CD4-positive, alpha-beta memory T cell (primary cell): ENCODE results near the gene UTP25. TPM values are rescaled to one million over a fixed set of nuclear protein-coding genes. Genes with fewer than 3 reads are reported as not detected.
"Not testable (repeated sequence)": the region's sequence is repeated elsewhere in the genome, so short reads cannot be mapped to it uniquely, and the experiment has no call there.

ENCODE experiments used
- CTCF ChIA-PET: fragments of 350-600 bp; sonication (Branson Sonifier 250); formaldehyde crosslinking; loops from one replicate; lab custom pipeline; 2021; ENCODE audit warnings: inconsistent platforms; ENCODE audit not compliant: partially characterized antibody; lab: Charles Lee
- POLR2A ChIA-PET: fragments of 350-600 bp; sonication (Branson Sonifier 250); formaldehyde crosslinking; loops from one replicate; lab custom pipeline; 2021; ENCODE audit not compliant: partially characterized antibody; lab: Charles Lee
- DNase-seq, 5 donors: peaks; one replicate each; pipeline versions ENCODE4 v3.0.0 to v3.0.0-alpha.2; 2020 to 2022; ENCODE audit warnings: mixed read lengths in 1 of 5
- H3K27ac ChIP-seq: one replicate; pipeline ENCODE4 v1.7.0; 2013; ENCODE audit warnings: low read depth, low read length
- H3K27me3 ChIP-seq: 2 replicates; pipeline ENCODE4 v1.7.0; 2013; ENCODE audit warnings: mild to moderate bottlenecking, low read length, moderate library complexity; ENCODE audit not compliant: insufficient read depth
- H3K36me3 ChIP-seq: 2 replicates; pipeline ENCODE4 v1.7.0; 2013; ENCODE audit warnings: mild to moderate bottlenecking, low read length, moderate library complexity; ENCODE audit not compliant: insufficient read depth
- H3K4me1 ChIP-seq: 2 replicates; pipeline ENCODE4 v1.7.0; 2013; ENCODE audit warnings: mild to moderate bottlenecking, low read length, moderate library complexity; ENCODE audit not compliant: insufficient read depth
- H3K4me3 ChIP-seq, 2 donors: one replicate each; pipeline ENCODE4 v1.7.0; 2013; ENCODE audit warnings: low read length in 2 of 2, mild to moderate bottlenecking in 1 of 2
- H3K9me3 ChIP-seq, 2 donors: one replicate each; pipeline ENCODE4 v1.7.0; 2013; ENCODE audit warnings: low read length in 2 of 2, control low read depth in 1 of 2; ENCODE audit not compliant: control insufficient read depth in 1 of 2
- H3K27ac Mint-ChIP-seq, 7 donors: one replicate each; pipeline ENCODE4 v1.8.0; 2020 to 2021; ENCODE audit warnings: mixed read lengths in 7 of 7, mild to moderate bottlenecking in 6 of 7, inconsistent platforms in 3 of 7, moderate library complexity in 3 of 7
- H3K27me3 Mint-ChIP-seq, 2 donors: one replicate each; pipeline ENCODE4 v1.8.0; 2020 to 2021; ENCODE audit warnings: mixed read lengths in 2 of 2
- H3K36me3 Mint-ChIP-seq, 2 donors: one replicate each; pipeline ENCODE4 v1.8.0; 2020 to 2021; ENCODE audit warnings: mixed read lengths in 2 of 2, inconsistent platforms in 1 of 2, mild to moderate bottlenecking in 1 of 2
- H3K4me1 Mint-ChIP-seq, 4 donors: one replicate each; pipeline ENCODE4 v1.8.0; 2020 to 2021; ENCODE audit warnings: mixed read lengths in 4 of 4, mild to moderate bottlenecking in 1 of 4
- H3K4me3 Mint-ChIP-seq, 8 donors: one replicate each; pipeline ENCODE4 v1.8.0; 2020 to 2021; ENCODE audit warnings: mixed read lengths in 8 of 8, mild to moderate bottlenecking in 7 of 8, moderate library complexity in 6 of 8, inconsistent platforms in 3 of 8
- H3K9me3 Mint-ChIP-seq, 8 donors: one replicate each; pipeline ENCODE4 v1.8.0; 2020 to 2021; ENCODE audit warnings: mixed read lengths in 8 of 8, mild to moderate bottlenecking in 5 of 8, inconsistent platforms in 3 of 8, moderate library complexity in 1 of 8
- intact Hi-C: fragments of 100-400 bp; cut with micrococcal nuclease; formaldehyde crosslinking; loops from one replicate; pipeline ENCODE4 v1.15.1; 2023
- polyA plus RNA-seq, 2 donors: library from polyadenylated mRNA; unstranded; fragments of 300-500 nt; fragmentation: Illumina TruSeq; gene quantifications; one replicate each; pipeline ENCODE4 v1.2.3, GENCODE V29; 2021
- total RNA-seq, 2 experiments: library from RNA; stranded (reverse); gene quantifications; one replicate each; pipeline ENCODE4 v1.2.3, GENCODE V29; 2021

Gene UTP25
- total and polyA plus RNA-seq, 4 experiments from 2014 or later, result 3.7 to 13.6 (median 9.4) TPM

DNA sequence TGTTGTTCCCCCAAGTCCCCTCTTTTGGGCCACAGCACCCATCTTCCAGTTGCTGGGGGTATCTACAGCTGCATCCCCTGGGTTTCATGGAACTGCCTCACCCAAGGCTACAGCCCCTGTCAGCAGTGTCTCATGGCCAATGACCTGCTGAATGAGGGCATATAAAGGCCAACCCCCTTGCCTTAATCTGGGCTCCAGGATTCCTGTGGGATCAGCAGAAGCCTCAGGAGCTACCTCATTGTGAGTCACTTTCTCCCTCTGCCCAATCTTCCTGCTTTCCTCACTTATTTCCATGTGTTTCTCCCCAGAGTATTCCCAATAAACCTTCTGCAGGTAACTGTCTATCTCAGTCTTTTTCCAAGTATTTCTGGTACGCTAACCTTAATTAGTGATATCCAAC, 73.0 kb downstream of the UTP25 start:
- CTCF ChIA-PET, result interaction anchor here (0.9 kb wide), 1 partner anchor 41 kb away, joined by 4 read pairs; no protein-coding TSS in a partner anchor
- peaks cover 0 to 5% (median 0%) of the 10 kb centered on the region in 8 donors for H3K9me3 Mint-ChIP-seq
- H3K27me3 Mint-ChIP-seq, result peaks cover 0 to 6% of the 10 kb centered on the region in 2 donors
- DNase-seq, result no peak
- peaks cover 3 to 6% (median 5%) of the 10 kb centered on the region in 4 donors for H3K4me1 Mint-ChIP-seq
- H3K36me3 Mint-ChIP-seq, result no peaks in the 10 kb centered on the region
- Histone ChIP-seq H3K9me3 (no peaks in the 10 kb centered on the region), H3K36me3 (no peaks in the 10 kb centered on the region), H3K27me3 (no peaks in the 10 kb centered on the region), H3K27ac (no peak overlapping the region), H3K4me3 (no peak overlapping the region), H3K4me1 (no peaks in the 10 kb centered on the region)
- H3K27ac Mint-ChIP-seq, result no peak overlapping the region
- POLR2A ChIA-PET, result no interaction called here
- H3K4me3 Mint-ChIP-seq, result no peak overlapping the region
- intact Hi-C loops, result no loop called here

DNA sequence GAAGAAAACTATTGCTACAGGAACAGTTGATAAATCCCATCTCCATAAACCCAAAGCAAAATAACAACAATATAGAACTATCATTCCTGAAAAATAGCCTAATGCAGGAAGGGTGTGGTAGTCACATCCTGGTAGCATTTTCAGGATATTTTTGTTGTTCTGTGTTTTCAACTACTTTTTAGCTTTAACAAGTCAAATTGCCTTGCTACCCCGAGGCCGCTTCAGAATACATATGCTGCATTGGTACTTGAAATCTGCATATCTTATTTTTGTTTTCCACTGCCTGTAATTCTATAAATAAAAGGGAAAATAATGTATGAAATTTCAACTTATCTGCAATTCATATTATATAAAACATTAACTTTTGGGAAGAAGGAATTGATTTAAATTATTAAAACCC, 73.4 kb downstream of the UTP25 start:
- ChIA-PET CTCF (no interaction called here), POLR2A (no interaction called here)
- Mint-ChIP-seq H3K36me3 (no peaks in the 10 kb centered on the region), H3K4me3 (no peak overlapping the region), H3K27ac (no peak overlapping the region), H3K9me3 (peaks cover 0 to 5% (median 0%) of the 10 kb centered on the region in 8 donors), H3K4me1 (peaks cover 0 to 1% (median under 1%) of the 10 kb centered on the region in 4 donors), H3K27me3 (peaks cover 0 to 3% of the 10 kb centered on the region in 2 donors)
- no peak for DNase-seq
- Histone ChIP-seq H3K4me1 (no peaks in the 10 kb centered on the region), H3K9me3 (no peaks in the 10 kb centered on the region), H3K27ac (no peak overlapping the region), H3K36me3 (no peaks in the 10 kb centered on the region), H3K4me3 (no peak overlapping the region), H3K27me3 (no peaks in the 10 kb centered on the region)
- intact Hi-C loops, result no loop called here

DNA sequence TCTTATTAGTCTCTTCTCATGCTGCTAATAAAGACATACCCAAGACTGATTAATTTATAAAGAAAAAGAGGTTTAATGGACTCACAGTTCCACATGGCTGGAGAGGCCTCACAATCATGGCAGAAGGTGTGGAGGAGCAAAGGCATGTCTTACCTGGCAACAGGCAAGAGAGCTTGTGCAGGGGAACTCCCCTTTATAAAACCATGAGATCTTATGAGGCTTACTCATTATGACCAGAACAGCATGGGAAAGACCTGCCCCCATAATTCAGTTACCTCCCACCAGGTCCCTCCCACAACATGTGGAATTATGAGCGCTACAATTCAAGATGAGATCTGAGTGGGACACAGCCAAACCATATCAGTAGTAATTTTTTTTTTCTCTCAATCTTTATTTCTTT, 77.0 kb downstream of the UTP25 start:
- H3K27ac ChIP-seq, H3K36me3 ChIP-seq, H3K4me3 Mint-ChIP-seq, POLR2A ChIA-PET, H3K4me1 Mint-ChIP-seq, DNase-seq, H3K27me3 Mint-ChIP-seq, H3K4me3 ChIP-seq, H3K9me3 Mint-ChIP-seq, intact Hi-C loops, H3K36me3 Mint-ChIP-seq, H3K27ac Mint-ChIP-seq, H3K4me1 ChIP-seq, H3K9me3 ChIP-seq, H3K27me3 ChIP-seq: not testable (repeated sequence)
- CTCF ChIA-PET, result interaction anchor here (1.5 kb wide), 1 partner anchor 8 kb away, joined by 4 read pairs; no protein-coding TSS in a partner anchor

Other genes with a start within 250 kb of the UTP25 start
- not detected for gene CAMK1G, start 244.3 kb upstream of the UTP25 start, total RNA-seq
- not detected for gene CAMK1G, start 244.3 kb upstream of the UTP25 start, polyA plus RNA-seq
- gene LAMB3, start 175.5 kb upstream of the UTP25 start, total RNA-seq, result under 1 TPM; 0.38 to 0.69 TPM
- under 1 TPM in 1 of 2 donors, not detected in 1; 0.18 TPM for gene LAMB3, start 175.5 kb upstream of the UTP25 start, polyA plus RNA-seq
- gene G0S2, start 152.6 kb upstream of the UTP25 start, total RNA-seq, result 1 to 10 TPM in 1 of 2 experiments, not detected in 1; 1.2 TPM
- gene G0S2, start 152.6 kb upstream of the UTP25 start, polyA plus RNA-seq, result 1 to 10 TPM in 1 of 2 donors, under 1 TPM in 1; 0.58 to 2.0 TPM
- under 1 TPM in 1 of 2 experiments, not detected in 1; 0.49 TPM for gene HSD11B1, start 123.1 kb upstream of the UTP25 start, total RNA-seq
- gene HSD11B1, start 123.1 kb upstream of the UTP25 start, polyA plus RNA-seq, result 1 to 10 TPM; 5.6 to 7.3 TPM
- 100 to 1,000 TPM; 571 to 574 TPM for gene TRAF3IP3, start 71.9 kb upstream of the UTP25 start, total RNA-seq
- 100 to 1,000 TPM; 435 to 487 TPM for gene TRAF3IP3, start 71.9 kb upstream of the UTP25 start, polyA plus RNA-seq
- gene C1orf74, start 43.4 kb upstream of the UTP25 start, total RNA-seq, result 1 to 10 TPM; 1.2 TPM
- under 1 TPM in 1 of 2 donors, not detected in 1; 0.41 TPM for gene C1orf74, start 43.4 kb upstream of the UTP25 start, polyA plus RNA-seq
- gene IRF6, start 21.8 kb upstream of the UTP25 start, total RNA-seq, result under 1 TPM; 0.15 to 0.50 TPM
- under 1 TPM in 1 of 2 donors, not detected in 1; 0.42 TPM for gene IRF6, start 21.8 kb upstream of the UTP25 start, polyA plus RNA-seq
- not detected for gene SYT14, start 110.2 kb downstream of the UTP25 start, total RNA-seq
- gene SYT14, start 110.2 kb downstream of the UTP25 start, polyA plus RNA-seq, result not detected